ENCODE measurements around the gene PMPCA. TPM values are rescaled to one million over a fixed set of nuclear protein-coding genes. Genes with fewer than 3 reads are reported as not detected.
A peak's percentile ranks its signal among the peaks of the same experiment; 100 is the strongest.

The PMPCA gene
- total and polyA plus RNA-seq, 4 donors = 27.0 to 75.6 (median 41.6) TPM

- no peak for TF ChIP-seq ZBTB33 (IDR thresholded peaks at IDR 0.05)
These were observed 8.0 kb downstream of the PMPCA start (continued) for GRCh38 chr9:136418182-136419091.

GRCh38 chr9:136419092-136419420 lies 8.6 kb downstream of the PMPCA start:
- Histone ChIP-seq H3K9ac (ENCODE audit: low read depth in 1 of 2, low read length in 2 of 2) (peak overlapping the region in 1 of 2 donors; percentile 49), H3K4me3 (ENCODE audit: low read depth in 1 of 3, low read length in 3 of 3) (no peak overlapping the region), H3K9me3 (ENCODE audit: control insufficient read depth in 4 of 4, low read length in 3 of 4) (no peaks in the 10 kb centered on the region), H3K27me3 (ENCODE audit: control insufficient read depth in 4 of 4, insufficient read depth in 4 of 4, low read length in 3 of 4) (no peaks in the 10 kb centered on the region), H3K36me3 (ENCODE audit: control insufficient read depth in 4 of 4, insufficient read depth in 3 of 4, low read depth in 1 of 4, low read length in 3 of 4) (peaks cover 18 to 80% (median 48%) of the 10 kb centered on the region in 4 donors), H3K4me1 (ENCODE audit: control insufficient read depth in 4 of 4, insufficient read depth in 4 of 4, low read length in 3 of 4) (peaks cover 2 to 13% (median 7%) of the 10 kb centered on the region in 4 donors), H3K27ac (ENCODE audit: low read depth in 1 of 2, low read length in 2 of 2) (peak overlapping the region; percentile 83 to 93)
- DNase-seq (ENCODE audit: low spot score) = no peak
- 96% methylated on average over 12 of the region's 12 CpGs for WGBS
- TF ChIP-seq RXRA (IDR thresholded peaks at IDR 0.05) = no peak
- TF ChIP-seq CTCF (IDR thresholded peaks at IDR 0.05; ENCODE audit: low read depth, low read length, missing input control) = no peak
- TF ChIP-seq TAF1 (conservative IDR thresholded peaks at IDR 0.05) = no peak
- no peak for TF ChIP-seq RAD21 (IDR thresholded peaks at IDR 0.05)
- TF ChIP-seq ATF3 (IDR thresholded peaks at IDR 0.05) = no peak
- no peak for TF ChIP-seq MAX (IDR thresholded peaks at IDR 0.05)
- no peak for TF ChIP-seq ZBTB33 (IDR thresholded peaks at IDR 0.05)
- no peak for TF ChIP-seq EGR1 (IDR thresholded peaks at IDR 0.05; ENCODE audit: low read depth in 2 of 2)
- TF ChIP-seq JUND (IDR thresholded peaks at IDR 0.05) = no peak
- no peak for TF ChIP-seq SP1 (IDR thresholded peaks at IDR 0.05)
- no peak for TF ChIP-seq HNF4A (conservative IDR thresholded peaks at IDR 0.05)
- TF ChIP-seq FOXA1 (IDR thresholded peaks at IDR 0.05) = no peak
- no peak for TF ChIP-seq GABPA (IDR thresholded peaks at IDR 0.05 in 1 of 2, conservative IDR thresholded peaks at IDR 0.05 in 1 of 2)
- no peak for TF ChIP-seq REST (IDR thresholded peaks at IDR 0.05)
- no peak for TF ChIP-seq FOXA2 (IDR thresholded peaks at IDR 0.05)

Data from liver (tissue), 9 donors.